Sciatic nerve (tissue), 2 donors: Measurements from ENCODE around the gene CCDC158. TPM values are rescaled to one million over a fixed set of nuclear protein-coding genes. Genes with fewer than 3 reads are reported as not detected.
"Not testable (repeated sequence)": the region's sequence is repeated elsewhere in the genome, so short reads cannot be mapped to it uniquely, and the experiment has no call there.

Source experiments
- ATAC-seq: fragments of 200-7000 bp; cut with Tn5 transposase; one replicate; pipeline ENCODE4 v1.9.1; 2020; ENCODE audit warnings: mild to moderate bottlenecking, moderate library complexity
- DNase-seq: peaks from one replicate; pipeline ENCODE4 v3.0.0-alpha.2; 2020; ENCODE audit warnings: low spot score
- intact Hi-C: fragments of 100-400 bp; cut with DNase I; formaldehyde crosslinking; loops from one replicate; pipeline ENCODE4 v1.14.2; 2022
- total RNA-seq: library from RNA; stranded (reverse); fragmentation: NEBNext Ultra II Directional; extraction: Animal tissue kit (Norgen Biotek cat#: 25700); gene quantifications from one replicate; pipeline ENCODE4 v1.2.1, GENCODE V29; 2021
- donor health status: DM: no; HTN: no; CAD: no.
- donor health status: DM: no; HTN: no; CAD: no.

Gene CCDC158
- total RNA-seq, 1 donor from 2014 or later, result 1.9 TPM

- intact Hi-C loops, result no loop called here
- no peak for DNase-seq
- no peak for ATAC-seq
Measured at GRCh38 chr4:76300012-76300411, 120.9 kb downstream of the CCDC158 start.

GRCh38 chr4:76298227-76298626 lies 122.7 kb downstream of the CCDC158 start:
- ATAC-seq (no peak), DNase-seq (no peak)
- intact Hi-C loops, result no loop called here

- no peak for ATAC-seq
- no peak for DNase-seq
- intact Hi-C loops, result no loop called here
Measured at GRCh38 chr4:76296286-76296820, 124.6 kb downstream of the CCDC158 start.

- ATAC-seq (peak; percentile 68), DNase-seq (no peak)
- intact Hi-C loops, result no loop called here
Measured at GRCh38 chr4:76293772-76294171, 127.2 kb downstream of the CCDC158 start.

GRCh38 chr4:76292730-76293129 lies 128.2 kb downstream of the CCDC158 start:
- intact Hi-C loops, result no loop called here
- ATAC-seq (no peak), DNase-seq (no peak)

- intact Hi-C loops, ATAC-seq, DNase-seq: not testable (repeated sequence)
Measured at GRCh38 chr4:76287811-76288210, 133.1 kb downstream of the CCDC158 start.

- ATAC-seq, result no peak
Measured at GRCh38 chr4:76283900-76284299, 137.0 kb downstream of the CCDC158 start.

GRCh38 chr4:76282941-76283689 lies 137.8 kb downstream of the CCDC158 start:
- DNase-seq (no peak), ATAC-seq (no peak)
- intact Hi-C loops, result no loop called here

More at GRCh38 chr4:76283900-76284299, 137.0 kb downstream of the CCDC158 start:
- intact Hi-C loops, result no loop called here
- no peak for DNase-seq

GRCh38 chr4:76281594-76281993 lies 139.3 kb downstream of the CCDC158 start:
- DNase-seq, intact Hi-C loops, ATAC-seq: not testable (repeated sequence)

- no peak for DNase-seq
- intact Hi-C loops, result no loop called here
- ATAC-seq, result peak; percentile 60
Measured at GRCh38 chr4:76280488-76281441, 140.2 kb downstream of the CCDC158 start.

GRCh38 chr4:76279462-76279861 lies 141.5 kb downstream of the CCDC158 start:
- intact Hi-C loops, result no loop called here
- DNase-seq (no peak), ATAC-seq (no peak)

- no peak for DNase-seq
- no peak for ATAC-seq
- intact Hi-C loops, result no loop called here
Measured at GRCh38 chr4:76278583-76278982, 142.4 kb downstream of the CCDC158 start.

- no peak for DNase-seq
- ATAC-seq, result no peak
- intact Hi-C loops, result no loop called here
Measured at GRCh38 chr4:76277667-76278066, 143.3 kb downstream of the CCDC158 start.

GRCh38 chr4:76276813-76277212 lies 144.1 kb downstream of the CCDC158 start:
- ATAC-seq, result no peak
- intact Hi-C loops, result no loop called here
- no peak for DNase-seq

GRCh38 chr4:76275486-76276124 lies 145.3 kb downstream of the CCDC158 start:
- DNase-seq, result no peak
- intact Hi-C loops, result no loop called here
- no peak for ATAC-seq

GRCh38 chr4:76272999-76273398 lies 147.9 kb downstream of the CCDC158 start:
- ATAC-seq, result no peak
- intact Hi-C loops, result no loop called here
- DNase-seq, result no peak

GRCh38 chr4:76272582-76272981 lies 148.4 kb downstream of the CCDC158 start:
- intact Hi-C loops, result no loop called here
- ATAC-seq (no peak), DNase-seq (no peak)

GRCh38 chr4:76272073-76272472 lies 148.9 kb downstream of the CCDC158 start:
- ATAC-seq (no peak), DNase-seq (no peak)
- intact Hi-C loops, result no loop called here

GRCh38 chr4:76271248-76271647 lies 149.7 kb downstream of the CCDC158 start:
- DNase-seq, result no peak
- intact Hi-C loops, result no loop called here
- ATAC-seq, result no peak
